Effector memory CD4-positive, alpha-beta T cell (primary cell): ENCODE data around the gene KCNJ1.

ENCODE experiments used
- DNase-seq, 3 donors: peaks; one replicate each; pipeline ENCODE4 v3.0.0-alpha.2; 2020
- H3K27ac ChIP-seq: 2 replicates; pipeline ENCODE4 v1.7.0; 2013; ENCODE audit warnings: mild to moderate bottlenecking, low read length, moderate library complexity; ENCODE audit not compliant: insufficient read depth, poor library complexity, severe bottlenecking
- H3K27me3 ChIP-seq: replicated peaks from 2 replicates; pipeline ENCODE4 v1.7.0; 2013; ENCODE audit warnings: mild to moderate bottlenecking, low read length; ENCODE audit not compliant: insufficient read depth, control insufficient read depth, poor library complexity, severe bottlenecking
- H3K36me3 ChIP-seq: 2 replicates; pipeline ENCODE4 v1.7.0; 2013; ENCODE audit warnings: mild to moderate bottlenecking, low read length, moderate library complexity; ENCODE audit not compliant: control insufficient read depth, insufficient read depth
- H3K4me1 ChIP-seq: 2 replicates; pipeline ENCODE4 v1.7.0; 2013; ENCODE audit warnings: low read length, mild to moderate bottlenecking; ENCODE audit not compliant: control insufficient read depth, insufficient read depth, poor library complexity, severe bottlenecking
- H3K4me3 ChIP-seq: 2 replicates; pipeline ENCODE4 v1.7.0; 2013; ENCODE audit warnings: low read length, low read depth, mild to moderate bottlenecking; ENCODE audit not compliant: insufficient read depth, poor library complexity, severe bottlenecking
- H3K9me3 ChIP-seq: 2 replicates; pipeline ENCODE4 v1.7.0; 2013; ENCODE audit warnings: mild to moderate bottlenecking, low read length, moderate library complexity; ENCODE audit not compliant: control insufficient read depth

KCNJ1 gene

GRCh38 chr11:128882451-128882850 lies 15.4 kb upstream of the KCNJ1 start:
- no peak overlapping the region for H3K27ac ChIP-seq
- no peak for DNase-seq

GRCh38 chr11:128881221-128881620 lies 14.1 kb upstream of the KCNJ1 start:
- Histone ChIP-seq H3K27ac (no peak overlapping the region), H3K4me1 (no peaks in the 10 kb centered on the region), H3K27me3 (peaks cover 3% of the 10 kb centered on the region), H3K4me3 (no peak overlapping the region), H3K36me3 (no peaks in the 10 kb centered on the region), H3K9me3 (no peaks in the 10 kb centered on the region)
- DNase-seq: no peak

More at GRCh38 chr11:128882451-128882850, 15.4 kb upstream of the KCNJ1 start:
- no peaks in the 10 kb centered on the region for H3K4me1 ChIP-seq
- H3K9me3 ChIP-seq: no peaks in the 10 kb centered on the region
- H3K27me3 ChIP-seq: peaks cover 3% of the 10 kb centered on the region
- no peak overlapping the region for H3K4me3 ChIP-seq
- no peaks in the 10 kb centered on the region for H3K36me3 ChIP-seq

- H3K9me3 ChIP-seq: no peaks in the 10 kb centered on the region
- H3K36me3 ChIP-seq: no peaks in the 10 kb centered on the region
- DNase-seq: no peak
- H3K4me3 ChIP-seq: no peak overlapping the region
- no peaks in the 10 kb centered on the region for H3K4me1 ChIP-seq
- no peak overlapping the region for H3K27ac ChIP-seq
- peaks cover 3% of the 10 kb centered on the region for H3K27me3 ChIP-seq
These were observed 12.7 kb upstream of the KCNJ1 start for GRCh38 chr11:128879817-128880216.

GRCh38 chr11:128878455-128878854 lies 11.4 kb upstream of the KCNJ1 start:
- H3K27me3 ChIP-seq: peaks cover 3% of the 10 kb centered on the region
- H3K4me1 ChIP-seq: no peaks in the 10 kb centered on the region
- no peak for DNase-seq
- no peak overlapping the region for H3K27ac ChIP-seq
- no peak overlapping the region for H3K4me3 ChIP-seq
- no peaks in the 10 kb centered on the region for H3K36me3 ChIP-seq
- no peaks in the 10 kb centered on the region for H3K9me3 ChIP-seq

GRCh38 chr11:128877726-128878125 lies 10.6 kb upstream of the KCNJ1 start:
- DNase-seq: no peak
- no peaks in the 10 kb centered on the region for H3K4me1 ChIP-seq
- H3K4me3 ChIP-seq: no peak overlapping the region
- H3K27me3 ChIP-seq: peaks cover 3% of the 10 kb centered on the region
- no peaks in the 10 kb centered on the region for H3K36me3 ChIP-seq
- H3K9me3 ChIP-seq: no peaks in the 10 kb centered on the region
- no peak overlapping the region for H3K27ac ChIP-seq

GRCh38 chr11:128876133-128876650 lies 9.1 kb upstream of the KCNJ1 start:
- Histone ChIP-seq H3K4me1 (no peaks in the 10 kb centered on the region), H3K4me3 (no peak overlapping the region), H3K27ac (no peak overlapping the region), H3K9me3 (no peaks in the 10 kb centered on the region), H3K27me3 (no peaks in the 10 kb centered on the region), H3K36me3 (no peaks in the 10 kb centered on the region)
- no peak for DNase-seq

GRCh38 chr11:128874427-128874826 lies 7.3 kb upstream of the KCNJ1 start:
- H3K27me3 ChIP-seq: no peaks in the 10 kb centered on the region
- no peaks in the 10 kb centered on the region for H3K4me1 ChIP-seq
- H3K27ac ChIP-seq: no peak overlapping the region
- H3K4me3 ChIP-seq: no peak overlapping the region
- H3K9me3 ChIP-seq: no peaks in the 10 kb centered on the region
- no peaks in the 10 kb centered on the region for H3K36me3 ChIP-seq
- DNase-seq: no peak

GRCh38 chr11:128872594-128872993 lies 5.5 kb upstream of the KCNJ1 start:
- no peak overlapping the region for H3K4me3 ChIP-seq
- no peak overlapping the region for H3K27ac ChIP-seq
- no peaks in the 10 kb centered on the region for H3K9me3 ChIP-seq
- H3K4me1 ChIP-seq: no peaks in the 10 kb centered on the region
- no peaks in the 10 kb centered on the region for H3K27me3 ChIP-seq
- H3K36me3 ChIP-seq: no peaks in the 10 kb centered on the region
- no peak for DNase-seq

- Histone ChIP-seq H3K9me3 (no peaks in the 10 kb centered on the region), H3K4me1 (no peaks in the 10 kb centered on the region), H3K27ac (no peak overlapping the region), H3K36me3 (no peaks in the 10 kb centered on the region), H3K27me3 (no peaks in the 10 kb centered on the region), H3K4me3 (no peak overlapping the region)
- DNase-seq: no peak
These were observed 5.0 kb upstream of the KCNJ1 start for GRCh38 chr11:128872094-128872493.

GRCh38 chr11:128871168-128871610 lies 4.1 kb upstream of the KCNJ1 start:
- no peaks in the 10 kb centered on the region for H3K9me3 ChIP-seq

More at GRCh38 chr11:128871168-128871610, 4.1 kb upstream of the KCNJ1 start:
- Histone ChIP-seq H3K4me3 (no peak overlapping the region), H3K4me1 (no peaks in the 10 kb centered on the region), H3K27ac (no peak overlapping the region), H3K36me3 (no peaks in the 10 kb centered on the region), H3K27me3 (no peaks in the 10 kb centered on the region)
- no peak for DNase-seq
